GM18909 (cell line): ENCODE results near the gene SH3BGRL2.
"Not testable (repeated sequence)": the region's sequence is repeated elsewhere in the genome, so short reads cannot be mapped to it uniquely, and the experiment has no call there.

Experiments used
- ATAC-seq: cut with Tn5 transposase; IDR thresholded peaks from one replicate; pipeline ENCODE4 v1.9.1; 2021; ENCODE audit warnings: mild to moderate bottlenecking; ENCODE audit not compliant: unreplicated experiment, poor library complexity

SH3BGRL2 gene

DNA sequence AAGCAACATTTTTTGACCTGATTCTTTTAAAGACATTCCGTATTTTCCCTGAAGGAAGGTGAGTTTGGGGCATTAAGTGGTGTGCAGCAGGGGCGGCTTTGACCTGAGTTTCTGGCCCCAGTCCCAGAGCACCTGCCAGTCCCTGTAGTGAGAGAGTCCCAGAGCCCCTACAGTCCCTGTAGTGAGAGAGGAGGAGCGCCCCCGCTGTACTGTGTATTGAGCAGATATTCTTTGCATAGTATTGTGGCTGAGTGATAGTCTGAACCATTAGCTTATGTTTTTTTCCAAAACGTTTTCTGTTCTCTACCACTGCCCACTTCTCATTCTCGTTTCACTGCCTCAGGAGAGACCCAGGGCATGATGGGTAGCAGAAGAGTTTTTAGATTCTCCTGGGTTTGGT lies 17.2 kb upstream of the SH3BGRL2 start:
- peak; percentile 24 for ATAC-seq

DNA sequence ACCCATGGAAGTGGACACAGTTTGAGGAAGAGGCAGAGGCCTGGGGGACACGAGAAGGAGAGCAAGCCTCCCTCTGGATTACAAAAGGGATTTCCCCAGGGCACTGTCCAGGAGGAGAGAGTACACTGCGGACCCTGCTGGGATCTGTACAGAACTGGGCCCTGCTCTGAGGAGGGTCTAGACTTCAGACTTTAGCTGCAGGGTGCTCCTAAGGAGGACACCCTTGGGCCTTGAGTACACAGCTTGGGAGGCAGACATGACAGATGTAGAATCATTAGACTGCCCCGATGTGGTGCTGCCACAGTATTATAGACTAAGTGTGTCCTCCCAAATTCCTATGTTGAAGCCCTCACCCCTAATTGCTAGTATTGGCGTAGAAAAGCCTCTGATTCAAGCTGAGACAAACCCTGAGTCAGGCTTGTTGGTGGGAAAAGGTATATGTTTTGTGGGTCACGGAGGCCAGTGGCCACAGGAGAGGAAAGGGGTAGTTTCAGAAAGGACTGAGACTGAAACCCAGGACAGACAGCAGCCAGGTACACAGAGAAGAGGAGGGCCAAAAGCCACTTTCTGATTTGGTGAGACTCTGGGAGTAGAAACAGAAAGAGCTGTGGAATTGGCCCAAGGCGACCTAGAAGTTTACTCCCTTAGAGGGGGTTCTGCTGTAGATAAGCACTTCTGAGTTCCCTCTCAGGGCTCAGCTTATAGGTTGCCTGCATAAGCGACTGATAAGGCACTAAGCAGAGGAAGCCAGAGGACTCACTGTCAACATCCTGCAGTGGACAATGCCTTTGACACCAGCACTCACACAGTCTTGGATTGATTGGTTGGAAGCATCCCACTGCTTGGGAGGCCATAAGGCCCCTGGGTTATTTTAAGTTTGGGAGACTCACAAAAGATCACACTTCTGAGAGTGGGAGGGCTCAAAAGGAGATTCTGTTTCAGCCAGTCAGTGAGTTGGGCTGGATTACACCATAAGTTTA lies 16.5 kb upstream of the SH3BGRL2 start:
- peak; percentile 44 for ATAC-seq

DNA sequence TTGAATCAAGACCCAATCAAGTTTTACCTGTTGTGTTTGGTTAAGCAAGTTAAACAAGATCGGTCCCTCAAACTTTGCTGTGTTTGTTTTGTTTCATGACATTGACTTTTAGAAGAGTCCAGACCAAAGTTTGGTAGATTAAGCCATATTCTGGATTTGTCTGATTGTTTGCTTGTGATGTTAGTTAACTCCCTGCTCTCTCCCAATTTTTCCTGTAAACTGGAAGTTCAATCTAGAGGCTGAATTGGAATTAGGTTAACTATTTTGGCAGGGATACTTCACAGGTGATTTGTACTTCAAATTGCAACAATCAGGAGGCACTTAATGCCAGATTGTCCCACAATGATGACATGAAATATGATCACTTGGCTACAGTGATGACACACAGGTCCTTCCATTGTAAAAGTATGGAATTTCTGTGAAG lies 13.6 kb upstream of the SH3BGRL2 start:
- no peak for ATAC-seq

DNA sequence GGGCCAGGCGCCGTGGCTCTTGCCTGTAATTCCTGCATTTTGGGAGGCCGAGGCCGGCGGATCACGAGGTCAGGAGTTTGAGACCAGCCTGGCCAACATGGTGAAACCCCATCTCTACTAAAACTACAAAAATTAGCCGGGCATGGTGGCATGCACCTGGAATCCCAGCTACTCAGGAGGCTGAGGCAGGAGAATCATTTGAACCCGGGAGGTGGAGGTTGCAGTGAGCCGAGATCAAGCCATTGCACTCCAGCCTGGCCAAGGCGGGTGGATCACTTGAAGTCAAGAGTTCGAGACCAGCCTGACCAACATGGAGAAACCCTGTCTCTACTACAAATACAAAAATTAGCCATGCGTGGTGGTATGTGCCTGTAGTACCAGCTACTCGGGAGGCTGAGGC lies 12.7 kb upstream of the SH3BGRL2 start:
- not testable (repeated sequence) for ATAC-seq

DNA sequence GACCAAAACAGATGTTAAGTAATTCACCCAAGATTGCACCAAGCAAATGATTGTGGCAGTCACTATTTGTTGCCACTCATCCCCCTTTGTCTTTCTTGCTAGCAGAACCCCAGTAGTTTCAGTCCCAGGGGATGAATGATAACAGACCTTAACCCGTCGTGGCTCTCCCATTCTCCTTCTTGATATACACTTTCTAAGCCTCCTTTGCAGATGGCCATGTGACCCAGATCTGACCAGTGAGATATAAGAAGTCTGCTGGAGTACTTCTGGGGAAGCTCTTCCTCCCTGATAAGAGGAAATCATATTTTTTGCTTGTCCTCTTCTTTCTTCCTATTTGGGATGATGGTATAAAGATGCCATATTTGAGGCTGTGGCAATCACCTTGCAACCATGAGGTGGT lies 9.6 kb upstream of the SH3BGRL2 start:
- no peak for ATAC-seq

DNA sequence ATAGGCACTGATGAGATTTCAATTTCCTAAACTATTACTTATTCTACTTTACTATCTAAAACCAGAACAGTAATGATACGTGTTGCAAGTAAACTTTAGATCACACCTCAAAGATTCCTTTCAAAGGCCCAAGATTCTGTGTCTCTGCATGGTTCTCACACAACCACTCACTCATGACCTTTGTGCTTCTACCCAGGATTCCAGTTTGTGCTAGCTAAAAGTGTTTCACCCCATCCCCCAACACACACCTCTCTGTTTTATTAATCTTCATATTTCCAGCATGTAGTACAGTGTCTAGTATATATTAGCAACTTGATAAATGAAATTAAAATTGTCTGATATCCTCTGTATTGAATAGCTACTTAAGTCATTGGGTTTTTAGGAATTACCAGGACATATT lies 8.8 kb upstream of the SH3BGRL2 start:
- no peak for ATAC-seq

DNA sequence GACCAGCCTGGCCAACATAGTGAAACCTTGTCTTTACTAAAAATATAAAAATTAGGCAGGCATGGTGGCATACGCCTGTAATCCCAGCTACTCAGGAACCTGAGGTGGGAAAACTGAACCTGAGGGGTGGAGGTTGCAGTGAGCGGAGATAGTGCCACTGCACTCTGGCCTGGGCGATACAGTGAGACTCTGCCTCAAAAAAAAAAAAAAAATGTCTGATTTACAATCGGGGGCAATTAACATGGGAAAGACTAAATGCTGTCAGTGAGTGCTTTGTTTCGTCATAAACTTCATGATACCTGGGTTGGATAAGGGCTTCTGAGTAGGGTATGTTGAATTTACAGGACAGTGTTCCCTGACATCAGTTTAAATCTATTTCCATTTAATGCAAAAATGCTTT lies 8.0 kb upstream of the SH3BGRL2 start:
- no peak for ATAC-seq

DNA sequence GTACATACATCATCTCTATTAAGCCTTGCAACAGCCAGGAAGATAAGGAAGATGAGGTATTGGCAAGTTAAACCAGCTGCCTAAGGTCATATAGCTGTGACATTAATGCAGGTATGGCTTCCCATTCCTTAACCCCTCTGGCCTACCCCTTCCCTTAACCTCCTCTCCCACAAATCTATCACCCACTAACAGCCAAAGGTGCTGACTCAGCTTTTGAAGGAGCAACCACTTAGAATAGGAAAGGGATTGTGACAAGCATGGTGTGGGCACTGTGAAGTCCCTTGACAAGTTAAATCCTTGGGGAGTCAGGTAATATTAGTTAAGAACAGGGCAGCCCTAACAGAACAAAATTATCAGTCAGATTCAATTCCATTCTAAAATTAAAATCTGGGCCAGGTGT lies 5.4 kb upstream of the SH3BGRL2 start:
- no peak for ATAC-seq

DNA sequence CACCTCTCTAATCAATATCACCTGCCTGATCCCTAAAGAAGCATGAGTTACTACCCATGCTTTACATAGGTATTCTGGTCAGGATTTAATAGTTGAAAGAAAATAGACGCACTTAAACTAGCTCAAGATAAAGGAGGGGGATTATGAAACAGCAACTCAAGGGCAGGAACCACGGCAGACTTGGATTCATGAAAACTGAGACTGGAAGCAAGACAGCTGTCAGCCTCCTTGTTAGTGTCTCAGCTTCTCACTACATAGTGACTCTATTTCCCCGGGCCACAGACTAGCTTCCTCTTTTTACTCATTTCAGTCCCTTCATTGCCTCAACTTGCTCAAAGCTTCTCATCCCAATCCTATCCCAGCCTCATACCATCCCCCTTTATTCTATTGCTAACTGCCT lies 4.3 kb upstream of the SH3BGRL2 start:
- no peak for ATAC-seq

DNA sequence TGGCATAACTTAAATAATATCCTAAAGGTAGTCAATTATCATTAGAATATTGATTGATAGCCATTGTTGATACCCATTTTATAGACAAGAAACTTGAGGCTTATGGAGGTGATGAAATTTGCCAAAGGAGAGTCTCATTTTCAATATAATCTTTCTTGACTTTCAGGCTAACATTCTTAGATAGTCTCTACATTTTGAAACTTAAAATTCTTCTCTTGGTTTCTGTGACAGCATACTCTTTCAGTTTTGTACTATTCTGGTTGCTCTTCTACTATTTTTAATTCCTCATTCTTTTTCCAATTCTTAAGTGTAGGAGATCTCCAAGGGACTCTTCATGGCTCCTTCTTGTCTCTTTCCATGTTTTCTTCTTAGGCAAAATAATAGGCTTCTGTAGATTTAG lies 3.7 kb upstream of the SH3BGRL2 start:
- ATAC-seq: no peak

DNA sequence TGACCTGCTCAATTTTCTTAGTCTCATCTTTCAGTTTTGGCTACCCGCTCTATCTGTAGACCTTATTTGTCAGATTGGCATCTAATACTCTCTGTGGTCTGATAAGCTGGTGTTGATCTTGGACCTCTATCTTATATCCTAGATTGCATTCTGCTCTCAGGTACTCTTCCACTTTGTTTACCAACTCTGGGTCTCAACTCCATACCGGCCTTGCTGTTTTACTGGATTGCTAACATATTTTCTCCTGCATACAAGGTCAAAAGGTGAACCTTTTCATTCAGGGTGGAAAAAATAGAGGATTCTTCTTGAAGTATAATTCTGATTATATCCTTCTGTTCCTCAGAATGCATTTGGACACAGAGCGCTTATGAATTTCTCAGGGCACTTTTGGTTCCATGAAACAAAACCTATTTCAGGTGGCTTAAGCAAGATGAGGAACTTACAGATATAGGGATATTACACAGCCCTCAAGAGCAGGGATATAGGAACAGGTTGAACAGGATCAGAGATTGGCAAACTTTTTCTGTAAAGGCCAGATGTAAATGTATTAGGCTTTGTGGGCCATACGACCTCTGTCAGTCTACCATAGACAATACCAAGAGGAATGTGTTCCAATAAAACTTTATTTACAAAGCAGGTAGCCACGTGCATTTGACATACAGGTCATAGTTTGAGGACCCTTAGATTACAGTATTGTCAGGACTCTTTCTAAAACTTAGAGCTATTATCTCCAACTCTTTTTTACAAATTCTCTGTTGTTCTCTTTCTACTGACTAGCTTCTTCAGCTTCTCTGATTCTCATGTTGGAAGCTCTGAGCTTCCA lies 2.5 kb upstream of the SH3BGRL2 start:
- no peak for ATAC-seq

DNA sequence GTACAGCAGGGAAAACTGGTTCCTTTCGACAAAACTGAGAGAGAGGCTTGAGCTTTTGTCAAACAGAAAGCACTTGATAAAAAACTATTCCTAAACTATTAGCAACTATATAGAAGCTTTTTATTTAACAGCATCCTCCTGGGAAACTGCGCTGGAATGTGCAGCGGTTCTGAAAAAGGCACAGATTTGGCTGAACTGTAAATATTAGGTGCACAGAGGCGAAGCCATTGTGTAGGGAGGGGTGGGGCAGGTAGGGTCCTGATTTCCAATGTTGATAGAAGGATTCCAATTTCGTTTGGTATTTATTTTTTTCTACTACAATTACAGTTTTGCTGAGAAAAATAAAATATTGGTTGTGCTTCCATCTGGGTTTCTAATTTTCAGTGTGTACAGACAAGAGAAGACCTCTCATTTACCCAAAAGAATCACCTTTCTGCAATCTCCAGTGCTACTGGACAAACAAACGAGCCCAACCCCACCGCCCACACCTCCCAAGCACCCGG lies 698 bp upstream of the SH3BGRL2 start:
- no peak for ATAC-seq

DNA sequence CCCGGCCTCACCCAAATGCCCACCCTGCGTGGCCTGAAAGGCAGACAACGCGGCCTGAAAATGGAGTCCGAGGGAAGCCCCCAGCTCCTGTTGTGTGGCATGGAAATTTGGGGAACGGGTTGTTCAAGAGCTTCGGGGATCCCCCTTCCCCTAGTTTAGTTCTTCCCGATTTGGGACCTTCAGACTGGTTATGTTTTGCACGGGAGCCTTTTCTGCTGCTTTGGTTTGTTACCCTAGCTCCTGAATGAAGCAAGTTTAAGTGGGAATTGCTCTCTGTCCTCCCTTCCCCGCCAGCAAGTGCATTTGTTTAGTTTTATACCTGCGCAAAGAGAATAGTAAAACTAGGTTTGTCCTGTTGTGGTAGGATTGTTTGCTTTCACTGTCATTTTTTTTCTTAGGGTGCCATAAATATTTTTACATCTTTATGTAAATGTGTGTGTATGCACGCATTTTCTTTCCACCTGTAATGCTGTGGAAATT lies 604 bp downstream of the SH3BGRL2 start:
- no peak for ATAC-seq

DNA sequence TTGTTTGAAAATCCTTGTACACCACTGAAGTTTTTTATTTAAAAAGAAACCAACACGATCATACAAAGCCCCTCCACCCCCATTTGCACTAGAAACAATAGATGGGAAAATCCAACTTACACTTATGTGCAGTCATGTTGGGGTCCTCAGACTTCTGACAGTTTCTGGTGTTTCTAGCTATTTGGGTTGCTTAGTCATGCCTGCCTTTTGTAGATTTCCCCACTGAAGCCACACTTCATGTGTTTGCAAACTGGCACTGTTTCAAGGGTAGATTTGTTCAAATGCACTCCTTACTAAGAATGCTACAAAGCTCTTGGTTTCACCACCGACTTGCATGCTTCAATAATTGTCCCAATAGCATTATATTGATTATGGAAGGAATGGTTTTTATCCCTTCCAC lies 1.5 kb downstream of the SH3BGRL2 start:
- no peak for ATAC-seq

DNA sequence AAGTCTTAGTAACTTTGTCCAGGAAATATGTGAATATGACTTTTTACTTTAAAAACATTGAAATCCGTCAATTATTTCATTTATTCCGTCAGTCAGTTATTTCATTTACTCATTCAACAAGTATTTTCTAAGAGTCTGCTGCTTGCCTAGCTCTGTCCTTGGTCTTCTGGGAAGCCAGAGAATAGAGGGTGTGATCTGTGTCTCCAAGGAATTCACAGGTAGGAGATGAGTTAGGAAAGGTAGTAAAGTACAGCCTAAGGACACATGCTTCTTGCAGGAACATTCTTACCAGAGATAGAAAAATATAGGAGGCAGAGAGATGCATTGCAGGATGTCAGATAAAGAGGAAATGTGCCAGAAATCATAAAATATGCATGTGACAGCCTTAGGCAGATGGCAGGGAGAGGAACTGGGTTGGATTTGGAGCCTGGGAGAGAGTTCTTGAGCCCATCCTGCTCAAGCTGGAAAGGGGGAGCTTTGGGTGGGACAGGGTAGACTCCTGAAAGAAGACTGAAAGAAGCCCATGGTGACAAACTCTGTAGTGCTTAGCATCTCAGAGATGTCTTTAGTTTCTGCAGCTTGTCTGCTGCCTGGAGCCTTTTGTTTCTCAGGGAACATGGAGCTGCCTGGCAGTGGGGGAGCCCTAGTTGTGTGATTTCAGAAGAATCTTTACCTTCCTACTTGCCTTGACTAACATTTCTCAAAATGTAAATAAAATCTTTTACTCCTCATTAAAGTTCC lies 3.5 kb downstream of the SH3BGRL2 start:
- ATAC-seq: no peak

DNA sequence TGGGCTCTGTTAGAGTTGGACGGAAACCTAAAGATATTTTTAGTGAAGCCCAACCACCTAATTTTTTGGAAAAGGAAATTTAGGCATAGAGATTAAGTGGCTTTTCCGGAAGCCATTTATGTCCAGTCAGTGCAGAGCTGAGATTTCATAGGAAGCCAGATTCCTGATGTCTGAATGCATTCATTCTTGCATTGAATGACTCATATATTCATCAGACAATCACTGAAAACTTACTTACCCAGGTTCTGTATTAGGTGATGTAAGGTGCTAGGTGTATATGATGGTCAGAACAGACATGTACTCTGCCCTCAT lies 4.1 kb downstream of the SH3BGRL2 start:
- ATAC-seq: no peak

DNA sequence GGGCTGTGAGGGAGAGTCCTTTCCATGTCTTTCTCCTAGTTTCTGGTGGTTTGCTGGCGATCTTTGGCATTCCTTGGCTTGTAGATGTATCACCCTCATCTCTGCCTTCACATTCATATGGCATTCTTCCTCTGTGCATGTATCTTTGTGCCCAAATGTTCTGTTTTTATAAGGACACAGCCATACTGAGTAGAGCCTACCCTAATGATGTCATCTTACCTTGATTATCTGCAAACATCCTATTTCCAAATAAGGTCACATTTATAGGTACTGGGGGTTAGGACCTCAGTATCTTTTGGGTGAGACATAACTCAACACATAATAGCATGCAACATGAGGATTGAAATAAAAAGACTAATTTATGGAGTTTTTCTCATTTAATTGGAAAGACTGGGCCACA lies 5.5 kb downstream of the SH3BGRL2 start:
- ATAC-seq: no peak

DNA sequence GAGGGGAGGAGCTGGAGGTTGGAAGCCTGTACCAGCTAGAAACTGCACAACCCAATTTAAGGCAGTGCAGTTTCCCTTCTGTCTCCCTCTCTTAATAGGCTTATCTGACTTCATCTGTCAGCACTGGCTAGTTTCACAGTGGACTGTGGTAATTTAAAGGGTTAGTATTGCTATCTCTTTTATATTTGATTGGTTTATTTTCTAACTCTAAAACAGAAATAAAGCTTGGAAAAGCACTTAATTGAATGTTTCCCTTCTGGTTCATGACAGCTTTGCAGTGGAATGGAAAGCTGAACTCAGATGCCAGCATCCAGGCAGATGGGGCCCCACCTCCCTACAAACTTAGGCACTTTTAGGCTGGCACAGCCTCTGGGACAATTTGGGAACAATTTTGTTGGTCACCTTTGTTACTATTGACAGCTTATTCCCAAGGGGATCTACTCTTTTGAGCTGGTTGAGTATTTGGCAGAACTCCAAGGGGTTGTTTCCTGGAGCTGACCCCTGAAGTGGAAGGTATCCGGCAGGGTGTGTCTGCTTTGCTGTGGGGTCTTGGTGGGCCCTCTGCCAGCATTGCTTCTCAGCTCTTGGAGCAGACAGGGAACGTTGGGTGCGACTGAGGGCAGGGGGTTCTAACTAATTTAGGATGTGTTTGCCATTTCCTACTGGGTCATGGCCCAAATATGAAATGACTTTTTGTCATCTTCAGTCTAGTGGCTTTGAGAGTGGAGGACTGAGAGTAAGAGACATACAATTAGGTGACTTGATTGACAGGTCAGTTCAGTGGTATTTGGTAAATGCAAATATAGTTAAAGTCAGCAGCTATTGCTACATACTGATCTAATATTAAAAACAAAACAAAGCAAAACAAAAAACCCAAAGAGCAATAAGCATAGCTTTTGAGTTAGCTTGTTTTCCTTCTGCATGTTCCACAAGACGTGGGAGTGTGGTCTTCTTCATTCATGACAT lies 9.3 kb downstream of the SH3BGRL2 start:
- no peak for ATAC-seq

DNA sequence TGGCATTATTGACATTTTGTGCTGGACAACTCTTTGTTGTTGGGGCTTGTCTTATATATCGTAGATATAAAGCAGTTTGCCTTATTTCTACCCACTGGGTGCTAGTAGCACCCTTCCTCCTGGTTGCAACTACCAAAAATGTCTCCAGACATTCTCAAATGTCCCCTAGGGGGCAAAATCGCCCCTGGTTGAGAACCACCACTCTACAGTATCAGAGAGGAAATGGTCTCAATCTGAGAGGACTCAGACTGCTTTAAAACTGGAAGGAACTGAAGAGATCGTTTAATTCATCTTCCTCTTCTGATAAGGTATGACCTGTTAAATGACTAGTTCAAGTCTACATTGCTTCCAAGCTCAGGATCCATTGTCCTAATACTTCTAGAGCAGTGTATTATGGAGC lies 14.9 kb downstream of the SH3BGRL2 start:
- peak; percentile 59 for ATAC-seq
